Trophoblast cell (in vitro differentiated cells and primary cell): ENCODE measurements around the gene RAP1A.

Source experiments
- DNase-seq, 2 donors: peaks; one replicate each; pipeline ENCODE4 v3.0.0-alpha.2; 2016
- H2AFZ ChIP-seq: 2 replicates; pipeline ENCODE4 v1.6.1; 2013; ENCODE audit warnings: low read length, moderate library complexity, mild to moderate bottlenecking; ENCODE audit not compliant: insufficient read depth, poor library complexity
- H2AK5ac ChIP-seq: 2 replicates; pipeline ENCODE4 v1.6.1; 2013; ENCODE audit warnings: mild to moderate bottlenecking, low read length
- H2BK120ac ChIP-seq: 2 replicates; pipeline ENCODE4 v1.6.1; 2013; ENCODE audit warnings: low read length, mild to moderate bottlenecking, moderate library complexity; ENCODE audit not compliant: insufficient read depth, poor library complexity
- H2BK12ac ChIP-seq: 2 replicates; pipeline ENCODE4 v1.6.1; 2013; ENCODE audit warnings: mild to moderate bottlenecking, low read length, moderate library complexity
- H2BK5ac ChIP-seq: 2 replicates; pipeline ENCODE4 v1.6.1; 2013; ENCODE audit warnings: low read length, low read depth, moderate library complexity, mild to moderate bottlenecking; ENCODE audit not compliant: poor library complexity
- H3K14ac ChIP-seq: 2 replicates; pipeline ENCODE4 v1.6.1; 2013; ENCODE audit warnings: mild to moderate bottlenecking, low read length
- H3K18ac ChIP-seq: 2 replicates; pipeline ENCODE4 v1.6.1; 2013; ENCODE audit warnings: mild to moderate bottlenecking, low read length
- H3K23ac ChIP-seq: 2 replicates; pipeline ENCODE4 v1.6.1; 2013; ENCODE audit warnings: low read length
- H3K27ac ChIP-seq: 2 replicates; pipeline ENCODE4 v1.5.1; 2013; ENCODE audit warnings: low read depth, mild to moderate bottlenecking, inconsistent platforms, low read length, moderate library complexity
- H3K27me3 ChIP-seq: 2 replicates; pipeline ENCODE4 v1.6.1; 2013; ENCODE audit warnings: inconsistent platforms, mild to moderate bottlenecking, low read length, moderate library complexity; ENCODE audit not compliant: insufficient read depth
- H3K36me3 ChIP-seq, 2 experiments: 1 replicate in 1 of 2; 2 replicates in 1 of 2; pipeline ENCODE4 v1.6.1; 2013; ENCODE audit warnings: low read length in 2 of 2, mild to moderate bottlenecking in 2 of 2, moderate library complexity in 1 of 2; ENCODE audit not compliant: insufficient read depth in 2 of 2, control insufficient read depth in 1 of 2
- H3K4ac ChIP-seq: 2 replicates; pipeline ENCODE4 v1.6.1; 2013; ENCODE audit warnings: low read depth, mild to moderate bottlenecking, low read length, moderate library complexity
- H3K4me1 ChIP-seq, 2 experiments: 1 replicate in 1 of 2; 2 replicates in 1 of 2; pipeline ENCODE4 v1.6.1; 2013; ENCODE audit warnings: low read length in 2 of 2, mild to moderate bottlenecking in 2 of 2, moderate library complexity in 1 of 2; ENCODE audit not compliant: insufficient read depth in 2 of 2, control insufficient read depth in 1 of 2
- H3K4me2 ChIP-seq: 2 replicates; pipeline ENCODE4 v1.6.1; 2013; ENCODE audit warnings: inconsistent platforms, mild to moderate bottlenecking, low read length, moderate library complexity
- H3K4me3 ChIP-seq: 2 replicates; pipeline ENCODE4 v1.5.1; 2013; ENCODE audit warnings: mild to moderate bottlenecking, low read depth, low read length, inconsistent platforms
- H3K79me1 ChIP-seq: one replicate; pipeline ENCODE4 v1.6.1; 2013; ENCODE audit warnings: low read length
- H3K79me2 ChIP-seq: 2 replicates; pipeline ENCODE4 v1.6.1; 2013; ENCODE audit warnings: low read length, mild to moderate bottlenecking; ENCODE audit not compliant: control insufficient read depth, insufficient read depth, poor library complexity
- H3K9ac ChIP-seq: 2 replicates; pipeline ENCODE4 v1.6.1; 2013; ENCODE audit warnings: mild to moderate bottlenecking, low read length
- H3K9me3 ChIP-seq: 2 replicates; pipeline ENCODE4 v1.6.1; 2013; ENCODE audit warnings: low read depth, mild to moderate bottlenecking, control low read depth, inconsistent platforms, low read length; ENCODE audit not compliant: insufficient read depth
- H4K12ac ChIP-seq: 2 replicates; pipeline ENCODE4 v1.6.1; 2013; ENCODE audit warnings: low read depth, mild to moderate bottlenecking, low read length, moderate library complexity
- H4K8ac ChIP-seq: 2 replicates; pipeline ENCODE4 v1.6.1; 2013; ENCODE audit warnings: low read depth, mild to moderate bottlenecking, low read length, moderate library complexity
- H4K91ac ChIP-seq: one replicate; pipeline ENCODE4 v1.6.1; 2013; ENCODE audit warnings: low read depth, mild to moderate bottlenecking, low read length, moderate library complexity
- WGBS: extraction: QIAGEN DNeasy Blood & Tissue Kit; methylation state at CpG from one replicate; pipeline ENCODE4 v1.1.7; 2013; ENCODE audit warnings: missing lambda C conversion rate; ENCODE audit not compliant: insufficient read length, insufficient coverage; ENCODE audit errors: extremely low coverage; 5-methylcytosine and 5-hydroxymethylcytosine counted together

Gene RAP1A

DNA sequence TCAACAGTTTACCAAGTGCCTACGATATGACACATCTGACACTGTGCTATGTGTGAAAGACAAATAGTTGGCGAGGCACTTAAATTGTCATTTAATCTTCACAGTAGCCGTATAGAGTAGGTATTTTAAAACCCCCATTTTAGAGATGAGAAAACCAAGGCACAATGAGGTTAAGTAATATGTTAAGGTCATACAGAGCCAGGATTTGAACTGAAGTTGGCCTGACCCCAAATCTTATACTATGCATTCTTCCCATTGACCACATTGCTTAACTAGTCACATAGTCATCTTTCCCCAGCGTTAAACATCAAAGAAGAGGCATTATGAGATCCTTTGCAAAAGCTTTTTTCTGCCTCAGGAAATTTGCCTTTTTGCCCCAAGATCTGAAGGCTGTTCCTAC is 115.7 kb downstream of the RAP1A start:
- no CpG with 5 or more reads among the region's 4 CpGs for WGBS

DNA sequence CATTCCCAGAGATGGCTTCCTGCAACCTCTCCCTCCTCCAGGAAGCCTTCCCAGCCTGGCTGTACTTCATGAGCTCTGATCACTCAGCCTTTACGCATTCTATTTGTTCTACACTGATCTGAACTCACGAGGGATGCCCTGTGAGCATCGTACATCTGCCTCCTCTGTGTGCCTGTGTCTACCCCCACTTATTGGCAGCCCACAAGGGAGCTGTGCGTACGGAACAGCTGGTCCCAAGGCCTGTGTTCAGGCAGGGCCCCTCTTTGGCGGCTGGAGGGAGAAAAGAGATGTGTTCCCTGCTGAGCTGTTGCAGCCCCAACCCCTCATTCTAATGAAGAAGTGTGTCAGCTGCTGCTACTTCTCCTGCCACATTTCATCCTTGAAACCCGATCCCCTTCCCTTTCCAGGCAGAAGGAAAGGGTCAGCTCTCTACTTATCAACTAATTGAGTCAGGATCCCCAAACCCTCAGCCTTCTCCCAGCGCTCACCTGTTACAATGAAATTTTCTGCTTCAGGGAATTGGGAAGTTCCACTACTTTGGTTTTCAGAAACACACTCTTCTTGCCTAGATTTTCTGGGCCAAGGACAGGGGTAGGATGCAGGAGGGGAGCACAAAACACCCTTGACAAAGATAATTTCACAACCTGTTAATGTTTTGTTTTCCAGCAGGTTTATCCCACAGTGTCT is 116.4 kb downstream of the RAP1A start:
- Histone ChIP-seq H4K8ac (no peak overlapping the region), H3K4me3 (no peak overlapping the region), H3K4ac (no peak overlapping the region), H3K27me3 (peaks cover 27% of the 10 kb centered on the region), H3K9ac (no peak overlapping the region), H3K4me1 (peaks cover 17% of the 10 kb centered on the region in 2 experiments), H3K36me3 (no peaks in the 10 kb centered on the region), H2BK5ac (no peak overlapping the region), H3K18ac (no peak overlapping the region), H2AK5ac (no peak overlapping the region), H3K79me1 (peaks cover 3% of the 10 kb centered on the region), H3K79me2 (no peaks in the 10 kb centered on the region), H3K14ac (no peak overlapping the region), H4K91ac (no peak overlapping the region), H3K9me3 (peaks cover 2% of the 10 kb centered on the region), H3K23ac (no peak overlapping the region), H3K4me2 (no peak overlapping the region), H4K12ac (no peak overlapping the region), H2BK12ac (no peak overlapping the region), H2BK120ac (no peak overlapping the region), H3K27ac (no peak overlapping the region), H2AFZ (no peak overlapping the region)
- WGBS, result no CpG with 5 or more reads among the region's 8 CpGs
- no peak for DNase-seq

More for the DNA sequence above, 115.7 kb downstream of the RAP1A start:
- H3K9ac ChIP-seq, result no peak overlapping the region
- peaks cover 3% of the 10 kb centered on the region for H3K79me1 ChIP-seq
- H2AK5ac ChIP-seq, result no peak overlapping the region
- H2BK5ac ChIP-seq, result no peak overlapping the region
- no peaks in the 10 kb centered on the region for H3K36me3 ChIP-seq
- no peak overlapping the region for H3K14ac ChIP-seq
- H3K9me3 ChIP-seq, result peaks cover 2% of the 10 kb centered on the region
- H4K91ac ChIP-seq, result no peak overlapping the region
- no peak overlapping the region for H3K4me2 ChIP-seq
- H3K23ac ChIP-seq, result no peak overlapping the region
- no peak overlapping the region for H4K12ac ChIP-seq
- H3K4ac ChIP-seq, result no peak overlapping the region
- H3K18ac ChIP-seq, result no peak overlapping the region
- no peak overlapping the region for H3K4me3 ChIP-seq
- peaks cover 15 to 16% of the 10 kb centered on the region in 2 experiments for H3K4me1 ChIP-seq
- H3K27ac ChIP-seq, result no peak overlapping the region
- no peaks in the 10 kb centered on the region for H3K79me2 ChIP-seq
- H4K8ac ChIP-seq, result no peak overlapping the region
- peaks cover 24% of the 10 kb centered on the region for H3K27me3 ChIP-seq
- no peak overlapping the region for H2AFZ ChIP-seq
- DNase-seq, result no peak
- H2BK12ac ChIP-seq, result no peak overlapping the region
- no peak overlapping the region for H2BK120ac ChIP-seq

DNA sequence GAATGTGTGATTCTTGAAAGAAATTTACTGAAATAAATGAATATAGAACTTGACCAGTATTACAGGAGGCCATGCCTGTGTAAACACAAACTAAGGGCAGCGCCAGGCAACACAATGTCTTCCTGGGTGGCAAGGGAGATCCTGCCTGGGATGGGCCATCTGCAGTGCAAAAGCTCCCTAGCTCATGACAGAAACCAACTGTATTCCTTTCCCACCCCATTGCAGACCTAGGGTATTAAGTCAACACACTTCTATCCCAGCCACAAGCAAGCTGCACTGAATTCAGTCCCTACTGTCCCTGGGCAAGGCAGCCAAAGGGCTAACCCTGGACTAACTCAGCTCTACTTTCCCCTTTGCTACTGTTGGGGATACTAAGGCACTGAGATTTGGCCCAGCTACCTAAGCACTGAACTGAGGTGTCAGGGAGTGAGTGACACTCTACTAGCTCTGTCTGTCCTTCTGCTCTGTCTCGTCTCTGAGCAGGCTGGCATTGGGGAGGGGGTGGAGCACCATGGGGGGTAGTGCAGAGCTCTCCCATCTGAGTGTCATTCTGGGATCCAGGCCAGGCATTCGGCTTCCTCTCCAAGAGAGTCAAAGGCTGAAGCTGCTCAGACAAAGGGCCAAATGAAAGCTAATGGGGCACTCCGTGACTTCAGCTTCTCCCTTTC is 117.1 kb downstream of the RAP1A start:
- H3K36me3 ChIP-seq, result no peaks in the 10 kb centered on the region
- no peaks in the 10 kb centered on the region for H3K79me2 ChIP-seq
- no peak overlapping the region for H2BK120ac ChIP-seq
- H4K12ac ChIP-seq, result no peak overlapping the region
- H4K8ac ChIP-seq, result no peak overlapping the region
- no CpG with 5 or more reads among the region's 4 CpGs for WGBS
- H2BK5ac ChIP-seq, result no peak overlapping the region
- no peak overlapping the region for H3K4me2 ChIP-seq
- H3K4me1 ChIP-seq, result peaks cover 17% of the 10 kb centered on the region in 2 experiments
- H3K9me3 ChIP-seq, result peaks cover 2% of the 10 kb centered on the region
- peaks cover 30% of the 10 kb centered on the region for H3K27me3 ChIP-seq
- no peak overlapping the region for H2BK12ac ChIP-seq
- H3K4ac ChIP-seq, result no peak overlapping the region
- H3K79me1 ChIP-seq, result peaks cover 3% of the 10 kb centered on the region
- H3K23ac ChIP-seq, result peak overlapping the region; percentile 10
- H2AK5ac ChIP-seq, result no peak overlapping the region
- no peak overlapping the region for H3K27ac ChIP-seq
- H3K14ac ChIP-seq, result no peak overlapping the region
- no peak overlapping the region for H2AFZ ChIP-seq
- H3K18ac ChIP-seq, result no peak overlapping the region
- DNase-seq, result no peak
- no peak overlapping the region for H3K9ac ChIP-seq
- no peak overlapping the region for H4K91ac ChIP-seq
- no peak overlapping the region for H3K4me3 ChIP-seq

DNA sequence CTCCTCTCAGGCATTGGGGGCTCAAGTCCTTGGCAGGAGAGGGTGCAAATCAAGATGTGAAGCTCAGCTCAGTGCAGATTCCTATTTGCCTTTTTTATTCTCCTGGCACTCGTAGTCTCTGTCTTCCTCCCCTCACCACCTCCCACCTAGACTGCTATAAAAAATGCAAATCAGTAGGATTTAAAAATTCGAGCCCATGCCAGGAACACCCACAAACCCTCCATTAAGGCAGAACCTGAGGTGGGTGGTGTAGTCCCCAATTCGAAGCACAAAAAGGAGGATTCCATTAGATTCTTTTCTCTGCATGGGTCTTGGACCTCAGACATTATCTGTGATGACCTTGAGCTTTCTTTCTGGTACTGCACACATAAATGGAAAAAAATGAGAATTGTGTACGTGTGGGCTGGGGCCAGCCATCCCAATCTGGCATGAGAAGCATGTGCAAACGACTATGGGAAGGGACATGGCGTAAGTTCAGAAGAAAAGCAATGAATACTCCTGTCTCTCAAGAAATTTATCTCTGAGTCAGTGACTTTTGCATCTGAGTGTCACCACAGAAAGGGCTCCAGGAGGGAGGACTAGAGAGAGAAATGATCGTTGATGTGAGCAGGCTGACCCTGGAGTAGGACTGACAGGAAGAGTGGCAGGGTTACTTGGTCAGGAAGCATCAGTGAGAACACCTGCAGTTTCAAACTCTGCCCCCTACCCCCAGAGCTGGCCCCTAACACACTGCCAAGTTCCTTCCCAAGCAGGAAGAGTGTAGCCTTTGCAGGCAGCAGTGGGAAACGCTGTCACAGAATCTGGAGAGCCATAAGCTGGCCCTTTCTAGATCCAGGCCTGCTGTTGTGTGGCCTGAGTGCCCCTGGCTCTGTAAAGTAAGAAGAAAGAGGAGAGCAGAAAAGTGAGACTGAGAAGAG is 117.9 kb downstream of the RAP1A start:
- Histone ChIP-seq H3K27me3 (peaks cover 30% of the 10 kb centered on the region), H3K4me2 (peak overlapping the region; percentile 88), H3K79me1 (peaks cover 3% of the 10 kb centered on the region), H3K4me3 (no peak overlapping the region), H3K4ac (no peak overlapping the region), H2BK120ac (no peak overlapping the region), H3K27ac (no peak overlapping the region), H4K91ac (no peak overlapping the region), H3K18ac (no peak overlapping the region), H2AFZ (no peak overlapping the region), H2BK5ac (no peak overlapping the region), H3K79me2 (no peaks in the 10 kb centered on the region), H3K14ac (no peak overlapping the region), H3K23ac (no peak overlapping the region), H4K12ac (no peak overlapping the region), H3K4me1 (peaks cover 17% of the 10 kb centered on the region in 2 experiments), H4K8ac (no peak overlapping the region), H3K36me3 (no peaks in the 10 kb centered on the region), H3K9ac (no peak overlapping the region), H3K9me3 (peaks cover 2% of the 10 kb centered on the region), H2AK5ac (no peak overlapping the region), H2BK12ac (no peak overlapping the region)
- DNase-seq, result no peak
- WGBS, result no CpG with 5 or more reads among the region's 8 CpGs
